GM12878 (cell line): Measurements from ENCODE around the gene CRB3.

ENCODE experiments used
- CEBPB ChIP-seq, 2 experiments: fragments of 150-350 bp in 1 of 2; IDR thresholded peaks; 2 replicates each; pipeline ENCODE4 v1.6.1; 2012 to 2014; ENCODE audit warnings: low read depth in 2 of 2, low read length in 2 of 2, borderline replicate concordance in 1 of 2, inconsistent platforms in 1 of 2
- EP300 ChIP-seq, 2 experiments: fragments of 150-350 bp in 1 of 2; IDR thresholded peaks; 2 replicates each; pipeline ENCODE4 v1.6.1; 2011 to 2012; ENCODE audit warnings: low read depth in 2 of 2, low read length in 2 of 2, borderline replicate concordance in 1 of 2, improper control_type of control experiment in 1 of 2, inconsistent platforms in 1 of 2; ENCODE audit not compliant: control insufficient read depth in 1 of 2
- NFIC ChIP-seq: IDR thresholded peaks from 2 replicates; pipeline ENCODE4 v1.6.1; 2012; ENCODE audit warnings: low read depth, mild to moderate bottlenecking, inconsistent platforms, low read length, moderate library complexity
- RB1 ChIP-seq: fragments of 450-650 bp; formaldehyde crosslinking; IDR thresholded peaks from 2 replicates; pipeline ENCODE4 v1.6.1; 2017; ENCODE audit warnings: mild to moderate bottlenecking, borderline replicate concordance
- RBBP5 ChIP-seq: fragments of 200-600 bp; sonication (generic); conservative IDR thresholded peaks from 2 replicates; pipeline ENCODE4 v1.6.1; 2016
- SUZ12 ChIP-seq: fragments of 200-600 bp; sonication (generic); IDR thresholded peaks from one replicate; pipeline ENCODE4 v1.6.1; 2018; ENCODE audit warnings: antibody characterized with exemption, mild to moderate bottlenecking; ENCODE audit not compliant: unreplicated experiment
- ZNF274 ChIP-seq: IDR thresholded peaks from one replicate; pipeline ENCODE4 v1.8.0; 2011; ENCODE audit not compliant: insufficient read length, insufficient read depth
- TF ChIP-seq, protein P1 (sequence below): fragments of 450-650 bp; IDR thresholded peaks from 2 replicates; pipeline ENCODE4 v1.6.1; 2016; ENCODE audit warnings: mild to moderate bottlenecking, moderate library complexity, borderline replicate concordance
- TF ChIP-seq, protein P2 (sequence below), 3 experiments: IDR thresholded peaks in 2 of 3; conservative IDR thresholded peaks in 1 of 3; 2 replicates each; pipeline ENCODE4 v1.5.1; 2011; ENCODE audit warnings: low read depth in 3 of 3, low read length in 3 of 3, mild to moderate bottlenecking in 3 of 3, control low read depth in 2 of 3, moderate library complexity in 2 of 3, inconsistent platforms in 1 of 3, mixed read lengths in 1 of 3; ENCODE audit not compliant: control insufficient read depth in 2 of 3, insufficient read depth in 1 of 3; ENCODE audit errors: extremely low read depth in 1 of 3

DNA sequence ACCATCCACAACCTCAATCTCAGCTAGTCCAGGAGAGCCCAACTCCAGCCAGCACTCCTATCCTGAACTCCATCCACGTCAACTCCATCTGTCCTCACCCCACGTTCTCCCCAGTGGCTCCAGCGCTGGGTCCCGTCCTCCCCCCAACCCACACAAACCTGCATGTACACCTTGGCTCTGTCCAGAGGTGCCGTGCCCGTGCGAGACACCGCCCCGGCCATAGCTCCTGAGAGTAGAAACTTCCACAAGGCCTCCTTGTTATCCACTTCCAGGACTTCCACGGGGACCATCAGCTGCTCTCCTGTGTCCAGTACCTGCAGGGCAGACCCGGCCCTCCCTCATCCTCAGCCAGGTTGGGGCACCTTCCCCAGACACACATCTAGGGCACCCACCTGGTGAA lies 32.2 kb upstream of the CRB3 start:
- TF ChIP-seq CEBPB (IDR thresholded peaks at IDR 0.05; ENCODE audit: borderline replicate concordance in 1 of 2, low read depth in 2 of 2, low read length in 2 of 2) = no peak
- no peak for TF ChIP-seq RBBP5
- TF ChIP-seq, protein P1, sequence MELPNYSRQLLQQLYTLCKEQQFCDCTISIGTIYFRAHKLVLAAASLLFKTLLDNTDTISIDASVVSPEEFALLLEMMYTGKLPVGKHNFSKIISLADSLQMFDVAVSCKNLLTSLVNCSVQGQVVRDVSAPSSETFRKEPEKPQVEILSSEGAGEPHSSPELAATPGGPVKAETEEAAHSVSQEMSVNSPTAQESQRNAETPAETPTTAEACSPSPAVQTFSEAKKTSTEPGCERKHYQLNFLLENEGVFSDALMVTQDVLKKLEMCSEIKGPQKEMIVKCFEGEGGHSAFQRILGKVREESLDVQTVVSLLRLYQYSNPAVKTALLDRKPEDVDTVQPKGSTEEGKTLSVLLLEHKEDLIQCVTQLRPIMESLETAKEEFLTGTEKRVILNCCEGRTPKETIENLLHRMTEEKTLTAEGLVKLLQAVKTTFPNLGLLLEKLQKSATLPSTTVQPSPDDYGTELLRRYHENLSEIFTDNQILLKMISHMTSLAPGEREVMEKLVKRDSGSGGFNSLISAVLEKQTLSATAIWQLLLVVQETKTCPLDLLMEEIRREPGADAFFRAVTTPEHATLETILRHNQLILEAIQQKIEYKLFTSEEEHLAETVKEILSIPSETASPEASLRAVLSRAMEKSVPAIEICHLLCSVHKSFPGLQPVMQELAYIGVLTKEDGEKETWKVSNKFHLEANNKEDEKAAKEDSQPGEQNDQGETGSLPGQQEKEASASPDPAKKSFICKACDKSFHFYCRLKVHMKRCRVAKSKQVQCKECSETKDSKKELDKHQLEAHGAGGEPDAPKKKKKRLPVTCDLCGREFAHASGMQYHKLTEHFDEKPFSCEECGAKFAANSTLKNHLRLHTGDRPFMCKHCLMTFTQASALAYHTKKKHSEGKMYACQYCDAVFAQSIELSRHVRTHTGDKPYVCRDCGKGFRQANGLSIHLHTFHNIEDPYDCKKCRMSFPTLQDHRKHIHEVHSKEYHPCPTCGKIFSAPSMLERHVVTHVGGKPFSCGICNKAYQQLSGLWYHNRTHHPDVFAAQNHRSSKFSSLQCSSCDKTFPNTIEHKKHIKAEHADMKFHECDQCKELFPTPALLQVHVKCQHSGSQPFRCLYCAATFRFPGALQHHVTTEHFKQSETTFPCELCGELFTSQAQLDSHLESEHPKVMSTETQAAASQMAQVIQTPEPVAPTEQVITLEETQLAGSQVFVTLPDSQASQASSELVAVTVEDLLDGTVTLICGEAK = no peak
- no peak for TF ChIP-seq ZNF274
- TF ChIP-seq NFIC = no peak
- TF ChIP-seq, protein P2, sequence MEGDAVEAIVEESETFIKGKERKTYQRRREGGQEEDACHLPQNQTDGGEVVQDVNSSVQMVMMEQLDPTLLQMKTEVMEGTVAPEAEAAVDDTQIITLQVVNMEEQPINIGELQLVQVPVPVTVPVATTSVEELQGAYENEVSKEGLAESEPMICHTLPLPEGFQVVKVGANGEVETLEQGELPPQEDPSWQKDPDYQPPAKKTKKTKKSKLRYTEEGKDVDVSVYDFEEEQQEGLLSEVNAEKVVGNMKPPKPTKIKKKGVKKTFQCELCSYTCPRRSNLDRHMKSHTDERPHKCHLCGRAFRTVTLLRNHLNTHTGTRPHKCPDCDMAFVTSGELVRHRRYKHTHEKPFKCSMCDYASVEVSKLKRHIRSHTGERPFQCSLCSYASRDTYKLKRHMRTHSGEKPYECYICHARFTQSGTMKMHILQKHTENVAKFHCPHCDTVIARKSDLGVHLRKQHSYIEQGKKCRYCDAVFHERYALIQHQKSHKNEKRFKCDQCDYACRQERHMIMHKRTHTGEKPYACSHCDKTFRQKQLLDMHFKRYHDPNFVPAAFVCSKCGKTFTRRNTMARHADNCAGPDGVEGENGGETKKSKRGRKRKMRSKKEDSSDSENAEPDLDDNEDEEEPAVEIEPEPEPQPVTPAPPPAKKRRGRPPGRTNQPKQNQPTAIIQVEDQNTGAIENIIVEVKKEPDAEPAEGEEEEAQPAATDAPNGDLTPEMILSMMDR (IDR thresholded peaks at IDR 0.05 in 2 of 3, conservative IDR thresholded peaks at IDR 0.05 in 1 of 3; ENCODE audit: control insufficient read depth in 2 of 3, extremely low read depth in 1 of 3, insufficient read depth in 1 of 3, low read depth in 3 of 3, low read length in 3 of 3) = no peak
- TF ChIP-seq EP300 (IDR thresholded peaks at IDR 0.05; ENCODE audit: borderline replicate concordance in 1 of 2, control insufficient read depth in 1 of 2, low read depth in 2 of 2, low read length in 2 of 2) = no peak
- TF ChIP-seq SUZ12 = no peak
- TF ChIP-seq RB1 = no peak
